AG10803 (cell line): ENCODE results near the gene RNF213.

Experiments used
- DNase-seq: peaks from one replicate; pipeline ENCODE4 v3.0.0; 2010; ENCODE audit warnings: low read depth
- H3K4me3 ChIP-seq: 2 replicates; pipeline ENCODE4 v1.5.1; 2011; ENCODE audit warnings: mild to moderate bottlenecking, low read length, control low read depth
- CTCF ChIP-seq: conservative IDR thresholded peaks from 2 replicates; pipeline ENCODE4 v1.5.1; 2011; ENCODE audit warnings: mild to moderate bottlenecking, low read length, control low read depth, inconsistent platforms

RNF213 gene

GRCh38 chr17:80367503-80367902, 106.9 kb downstream of the RNF213 start:
- H3K4me3 ChIP-seq, result no peak overlapping the region
- no peak for TF ChIP-seq CTCF
- no peak for DNase-seq

GRCh38 chr17:80371196-80371595, 110.5 kb downstream of the RNF213 start:
- H3K4me3 ChIP-seq, result no peak overlapping the region
- TF ChIP-seq CTCF, result no peak
- DNase-seq, result no peak

- no peak for DNase-seq
- no peak for TF ChIP-seq CTCF
- no peak overlapping the region for H3K4me3 ChIP-seq
Observed at GRCh38 chr17:80372456-80372855, 111.8 kb downstream of the RNF213 start.

- TF ChIP-seq CTCF, result no peak
- no peak overlapping the region for H3K4me3 ChIP-seq
- DNase-seq, result no peak
Observed at GRCh38 chr17:80372922-80373570, 112.4 kb downstream of the RNF213 start.

- DNase-seq, result no peak
- no peak for TF ChIP-seq CTCF
- no peak overlapping the region for H3K4me3 ChIP-seq
Observed at GRCh38 chr17:80374039-80374731, 113.5 kb downstream of the RNF213 start.

GRCh38 chr17:80374732-80375585, 114.3 kb downstream of the RNF213 start:
- DNase-seq, result no peak
- no peak for TF ChIP-seq CTCF
- H3K4me3 ChIP-seq, result no peak overlapping the region
